Stimulated activated CD8-positive, alpha-beta memory T cell treated with anti-CD3 and anti-CD28 coated beads, Interleukin-2, amount 100 ng/mL, for 48 hours (primary cell): Measurements from ENCODE around the gene SORBS1.
A peak's percentile ranks its signal among the peaks of the same experiment; 100 is the strongest.

ENCODE experiments used
- DNase-seq, 2 donors: peaks; one replicate each; pipeline ENCODE4 v3.0.0-alpha.2; 2020; ENCODE audit warnings: low read depth in 2 of 2

Gene SORBS1

GRCh38 chr10:95435548-95436279 lies 125.5 kb downstream of the SORBS1 start:
- no peak for DNase-seq

GRCh38 chr10:95434583-95434982 lies 126.6 kb downstream of the SORBS1 start:
- DNase-seq: no peak

- no peak for DNase-seq
Measured at GRCh38 chr10:95431900-95432342, 129.2 kb downstream of the SORBS1 start.

GRCh38 chr10:95430231-95430951 lies 130.8 kb downstream of the SORBS1 start:
- peak in 1 of 2 donors; percentile 3 for DNase-seq

DNA sequence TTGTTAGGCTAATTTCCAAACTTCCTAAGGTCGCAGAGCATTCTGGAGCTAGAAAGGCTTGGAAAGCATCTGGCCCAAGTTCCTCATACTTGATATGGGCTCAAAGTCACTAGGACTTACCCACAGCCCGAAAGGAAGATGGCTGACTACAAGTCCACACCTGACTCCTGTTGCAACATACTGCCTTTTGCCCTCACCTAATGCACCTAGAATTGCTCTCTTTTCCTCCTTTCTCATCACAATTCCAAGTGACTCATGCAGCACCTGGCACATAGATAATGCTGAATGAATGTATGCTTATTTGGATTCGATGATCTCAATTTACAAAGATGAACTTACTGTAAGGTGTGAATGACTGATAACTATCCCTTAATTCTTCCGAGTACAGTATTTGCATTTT lies 131.5 kb downstream of the SORBS1 start:
- no peak for DNase-seq

DNA sequence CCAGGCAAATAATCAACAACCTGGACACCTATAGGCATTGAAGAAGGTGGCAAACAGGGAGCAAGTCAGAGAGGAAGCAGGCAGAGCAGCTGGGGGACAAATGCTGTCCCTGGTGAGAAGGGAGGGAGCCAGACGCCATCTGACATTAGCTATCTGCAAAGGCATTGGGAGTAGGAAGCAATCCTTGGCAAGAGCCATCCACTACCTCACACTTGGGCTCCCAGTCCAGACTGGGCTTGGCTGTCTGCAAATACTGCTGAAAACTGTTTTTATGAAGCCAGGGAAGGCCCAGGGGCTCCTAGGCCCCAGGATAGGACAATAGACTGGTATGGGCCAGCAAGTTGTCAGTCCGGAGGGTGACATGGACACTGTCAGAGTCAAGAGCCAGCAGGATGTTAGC lies 132.5 kb downstream of the SORBS1 start:
- DNase-seq: no peak

DNA sequence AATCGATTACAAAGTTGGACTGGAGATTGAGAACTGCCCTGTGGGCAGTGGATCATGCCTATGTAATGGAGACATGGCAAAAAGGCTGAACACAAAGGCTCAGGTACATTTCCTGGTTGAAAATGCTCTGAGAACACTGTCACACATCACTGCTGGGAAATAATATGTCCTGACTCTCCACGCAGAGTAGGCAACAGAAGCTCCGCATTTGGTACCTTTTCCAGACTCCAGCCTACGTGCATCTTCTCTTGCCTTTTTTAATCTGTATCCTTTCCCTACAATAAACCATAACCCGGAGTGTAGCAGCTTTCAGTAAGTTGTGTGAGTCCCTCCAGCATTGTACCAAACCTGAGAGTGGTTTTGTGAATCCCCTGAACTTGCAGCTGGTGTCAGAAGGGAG lies 134.7 kb downstream of the SORBS1 start:
- DNase-seq: no peak

DNA sequence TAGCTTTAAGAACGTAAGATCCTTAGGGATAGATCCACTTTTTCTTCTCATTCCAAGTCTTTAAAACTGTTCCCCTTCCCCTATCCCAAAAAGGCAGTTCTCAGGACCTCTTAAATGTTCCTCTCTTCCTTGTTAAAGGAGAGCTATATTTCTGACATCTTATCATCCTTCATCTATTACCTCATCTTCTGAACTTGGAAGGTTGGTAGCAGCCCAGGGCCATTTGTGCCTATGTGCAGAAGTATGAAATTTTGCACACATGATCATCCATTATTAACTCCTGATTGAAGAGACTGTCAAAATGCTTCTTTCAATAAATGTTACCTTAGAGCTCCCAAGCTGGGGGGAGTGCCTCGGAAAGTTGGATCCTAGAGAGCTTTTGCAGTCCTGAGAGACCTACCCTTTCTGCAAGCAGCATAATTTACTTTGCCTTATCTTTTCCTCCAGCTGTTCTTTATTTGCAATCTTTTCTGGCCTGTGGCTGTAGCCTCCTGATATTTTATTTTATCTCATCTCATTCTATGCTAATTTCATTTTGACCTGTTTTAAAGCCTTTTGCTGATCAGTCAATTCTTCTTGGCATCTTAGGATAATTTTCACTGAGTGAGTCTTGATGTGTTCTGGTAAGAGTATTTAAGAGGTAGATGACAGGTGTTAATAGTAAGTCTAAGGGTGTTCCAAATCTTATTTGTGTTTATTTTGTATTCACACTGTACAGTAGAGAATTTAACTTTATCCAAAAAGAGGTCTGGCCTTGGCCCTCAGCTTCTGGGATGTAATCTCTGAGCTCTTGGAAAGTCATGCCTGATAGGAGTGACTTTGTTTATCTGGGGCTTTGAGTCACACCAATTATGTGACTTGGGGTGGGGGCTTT lies 135.3 kb downstream of the SORBS1 start:
- DNase-seq: no peak

DNA sequence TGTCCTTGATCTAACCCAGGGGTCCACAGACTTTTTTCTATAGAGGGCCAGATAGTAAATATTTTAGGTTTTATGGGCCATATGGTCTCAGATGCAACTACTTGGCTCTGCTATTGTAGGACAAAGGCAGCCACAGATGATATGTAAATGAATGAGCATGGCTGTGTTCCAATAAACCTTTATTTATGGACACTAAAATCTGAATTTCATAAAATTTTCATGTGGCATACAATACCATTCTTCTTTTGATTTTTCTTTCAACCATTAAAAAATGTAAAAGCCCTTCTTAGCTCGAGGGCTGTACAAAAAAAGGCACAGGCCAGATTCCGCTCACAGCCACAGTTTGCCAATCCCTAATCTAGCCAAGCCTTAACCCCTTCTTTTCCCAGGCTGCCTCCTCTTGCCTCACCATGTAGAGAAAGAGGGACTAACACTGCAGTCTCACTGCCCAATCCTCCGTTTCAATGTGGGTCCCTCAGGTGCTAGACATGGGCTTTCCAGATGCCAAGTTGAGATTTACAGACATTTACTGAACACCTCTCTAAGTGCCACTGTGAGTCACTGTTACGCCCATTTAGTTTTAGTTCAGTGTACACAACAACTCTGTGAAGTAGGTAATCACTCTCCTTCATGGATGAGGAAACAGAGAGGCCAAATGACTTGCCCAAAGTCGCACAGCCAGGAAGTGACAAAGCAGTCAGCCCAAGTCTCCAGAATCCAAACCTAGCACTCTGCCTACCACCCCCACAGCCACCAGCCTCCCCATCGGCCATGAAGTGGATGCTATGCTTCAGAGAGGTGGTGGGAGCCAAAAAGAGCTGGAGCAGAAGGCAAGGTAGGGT lies 137.8 kb downstream of the SORBS1 start:
- DNase-seq: no peak

GRCh38 chr10:95422233-95422632 lies 138.9 kb downstream of the SORBS1 start:
- DNase-seq: no peak

DNA sequence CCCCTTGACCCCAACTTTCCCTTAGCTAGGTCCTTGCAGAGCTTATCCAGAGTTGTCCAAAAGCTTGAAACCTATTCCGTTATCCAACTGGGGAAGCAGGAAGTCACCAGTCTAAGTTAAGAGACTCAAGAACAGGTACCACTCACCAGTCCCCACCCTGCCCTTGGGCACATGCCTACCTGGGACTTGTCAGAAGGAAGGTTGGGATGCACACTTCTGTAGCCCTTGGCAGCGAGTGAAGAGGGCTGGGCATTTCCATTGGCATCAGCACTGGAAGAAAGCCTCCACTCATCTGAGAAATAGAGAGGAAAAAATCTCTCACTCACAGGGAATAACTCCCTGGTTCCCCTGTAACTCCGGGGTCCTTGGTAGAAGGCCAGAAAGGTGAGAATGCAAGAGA lies 139.4 kb downstream of the SORBS1 start:
- no peak for DNase-seq

DNA sequence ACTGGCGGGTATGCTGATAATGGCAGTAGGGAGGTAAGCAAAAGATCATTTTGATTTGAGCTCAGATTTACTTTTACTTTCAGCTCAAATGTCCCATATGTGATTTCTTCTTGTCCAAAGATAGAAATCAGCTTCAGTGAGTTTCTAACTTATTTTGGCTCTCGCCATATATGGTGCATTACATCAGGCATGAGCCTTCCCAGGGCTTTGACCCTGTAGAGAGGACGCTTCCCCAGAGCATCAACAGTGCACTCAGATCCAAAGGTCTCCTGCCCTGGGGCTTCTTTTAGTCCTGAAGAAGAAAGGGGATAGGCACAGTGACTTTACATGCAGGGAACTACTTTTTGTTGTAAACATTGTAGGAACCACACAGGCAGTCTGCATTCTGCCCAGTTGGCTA lies 141.8 kb downstream of the SORBS1 start:
- DNase-seq: no peak

GRCh38 chr10:95416973-95417372 lies 144.2 kb downstream of the SORBS1 start:
- DNase-seq: no peak

- no peak for DNase-seq
Measured at GRCh38 chr10:95416270-95416669, 144.9 kb downstream of the SORBS1 start.

DNA sequence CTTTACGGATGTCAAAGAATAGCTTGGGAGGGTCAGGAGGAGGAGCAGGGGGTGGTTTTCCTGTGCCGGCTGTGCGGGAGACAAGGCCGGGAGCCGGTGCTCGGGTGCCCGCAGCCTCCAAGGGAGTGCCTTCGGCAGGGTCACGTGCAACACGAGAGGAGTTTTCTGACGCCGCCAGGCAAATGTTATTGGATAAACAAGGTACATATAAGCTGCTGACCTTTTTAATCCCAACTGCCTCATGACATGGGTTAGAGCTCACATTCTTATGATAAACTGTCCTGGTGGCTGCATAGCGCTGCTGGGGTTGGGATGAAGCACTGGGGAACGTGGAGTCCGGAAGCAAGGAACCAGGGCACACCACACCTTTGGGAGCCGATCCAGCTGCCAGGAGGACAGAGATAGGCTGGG lies 145.5 kb downstream of the SORBS1 start:
- no peak for DNase-seq

GRCh38 chr10:95414844-95415485 lies 146.2 kb downstream of the SORBS1 start:
- DNase-seq: no peak

DNA sequence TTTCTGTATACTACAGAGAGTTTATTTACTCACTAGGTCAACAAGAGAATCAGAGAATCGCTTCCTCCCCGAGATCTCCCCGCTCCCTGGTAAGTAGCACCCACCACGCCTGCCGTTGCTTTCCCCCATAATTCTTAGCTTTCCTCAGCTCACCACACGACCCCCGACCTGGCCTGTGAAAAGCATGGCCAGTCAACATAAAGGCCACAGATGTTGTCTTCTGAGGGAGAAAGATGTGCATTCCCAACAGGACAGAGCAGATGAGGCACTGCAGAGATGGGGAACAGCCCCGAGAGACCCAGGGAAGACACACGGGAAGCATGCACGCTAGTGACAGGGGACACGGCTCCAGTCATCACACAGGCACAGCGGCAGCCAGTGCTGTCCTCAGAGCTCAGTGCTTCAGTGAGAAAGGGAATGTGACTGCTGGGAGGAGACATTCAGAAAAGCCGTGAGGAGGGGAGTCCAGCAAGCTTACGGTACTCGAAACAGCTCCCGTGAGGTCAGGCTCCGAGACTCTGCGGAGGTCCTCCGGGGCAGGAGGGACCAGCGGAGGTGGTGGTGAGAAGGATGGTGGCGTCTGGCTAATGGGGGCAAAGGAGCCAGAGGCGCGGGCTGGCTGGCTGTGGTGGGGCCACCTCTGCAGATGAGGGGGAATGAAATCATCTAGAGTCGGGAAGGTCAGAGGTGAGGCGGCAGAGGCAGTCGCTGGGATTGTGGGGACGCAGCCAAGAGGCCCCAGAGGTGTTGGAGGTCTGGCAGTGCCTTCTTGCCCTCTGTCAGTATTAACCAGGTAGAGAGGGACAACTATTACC lies 146.9 kb downstream of the SORBS1 start:
- DNase-seq: no peak

- DNase-seq: no peak
Measured at GRCh38 chr10:95413588-95413987, 147.6 kb downstream of the SORBS1 start.

DNA sequence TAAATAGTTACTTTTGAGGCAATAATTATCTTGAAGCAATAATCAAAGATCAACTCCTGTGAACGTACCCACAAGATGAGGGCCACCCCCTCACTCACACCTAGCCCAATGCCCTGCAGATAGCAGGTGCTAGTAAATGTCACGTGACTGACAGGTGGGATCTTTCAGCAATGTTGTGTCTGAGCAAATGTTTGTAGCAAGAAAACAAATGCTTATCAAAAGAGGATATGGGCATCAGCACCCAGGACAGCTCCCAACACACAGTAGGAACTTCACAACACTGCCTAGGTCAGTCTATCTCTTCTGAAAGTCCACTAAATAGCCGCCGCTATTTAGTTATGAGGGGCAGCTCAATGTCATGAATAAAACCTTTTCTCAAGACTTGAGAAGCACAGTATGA lies 149.5 kb downstream of the SORBS1 start:
- DNase-seq: no peak
